T47D (cell line): Measurements from ENCODE around the gene ZBED4.

Source experiments
- DNase-seq, 2 experiments: peaks; one replicate each; pipeline versions ENCODE4 v3.0.0 to v3.0.0-alpha.2; 2011 to 2012; ENCODE audit warnings: low read depth in 1 of 2, low spot score in 1 of 2
- JUND ChIP-seq: IDR thresholded peaks from 2 replicates; pipeline ENCODE4 v1.6.1; 2012; ENCODE audit warnings: low read depth
- in situ Hi-C: cut with HindIII; loops from 2 replicates; pipeline ENCODE4 v1.10.0; 2016; ENCODE audit warnings: low sequenced_read_pairs, low pct_unique_long_range_greater_than_20kb

ZBED4 gene, protein sequence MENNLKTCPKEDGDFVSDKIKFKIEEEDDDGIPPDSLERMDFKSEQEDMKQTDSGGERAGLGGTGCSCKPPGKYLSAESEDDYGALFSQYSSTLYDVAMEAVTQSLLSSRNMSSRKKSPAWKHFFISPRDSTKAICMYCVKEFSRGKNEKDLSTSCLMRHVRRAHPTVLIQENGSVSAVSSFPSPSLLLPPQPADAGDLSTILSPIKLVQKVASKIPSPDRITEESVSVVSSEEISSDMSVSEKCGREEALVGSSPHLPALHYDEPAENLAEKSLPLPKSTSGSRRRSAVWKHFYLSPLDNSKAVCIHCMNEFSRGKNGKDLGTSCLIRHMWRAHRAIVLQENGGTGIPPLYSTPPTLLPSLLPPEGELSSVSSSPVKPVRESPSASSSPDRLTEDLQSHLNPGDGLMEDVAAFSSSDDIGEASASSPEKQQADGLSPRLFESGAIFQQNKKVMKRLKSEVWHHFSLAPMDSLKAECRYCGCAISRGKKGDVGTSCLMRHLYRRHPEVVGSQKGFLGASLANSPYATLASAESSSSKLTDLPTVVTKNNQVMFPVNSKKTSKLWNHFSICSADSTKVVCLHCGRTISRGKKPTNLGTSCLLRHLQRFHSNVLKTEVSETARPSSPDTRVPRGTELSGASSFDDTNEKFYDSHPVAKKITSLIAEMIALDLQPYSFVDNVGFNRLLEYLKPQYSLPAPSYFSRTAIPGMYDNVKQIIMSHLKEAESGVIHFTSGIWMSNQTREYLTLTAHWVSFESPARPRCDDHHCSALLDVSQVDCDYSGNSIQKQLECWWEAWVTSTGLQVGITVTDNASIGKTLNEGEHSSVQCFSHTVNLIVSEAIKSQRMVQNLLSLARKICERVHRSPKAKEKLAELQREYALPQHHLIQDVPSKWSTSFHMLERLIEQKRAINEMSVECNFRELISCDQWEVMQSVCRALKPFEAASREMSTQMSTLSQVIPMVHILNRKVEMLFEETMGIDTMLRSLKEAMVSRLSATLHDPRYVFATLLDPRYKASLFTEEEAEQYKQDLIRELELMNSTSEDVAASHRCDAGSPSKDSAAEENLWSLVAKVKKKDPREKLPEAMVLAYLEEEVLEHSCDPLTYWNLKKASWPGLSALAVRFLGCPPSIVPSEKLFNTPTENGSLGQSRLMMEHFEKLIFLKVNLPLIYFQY

GRCh38 chr22:49852898-49853894 is at the start of gene ZBED4:
TSS of gene ZBED4 (plus strand) at chr22:49853844. CDS start at chr22:49883663, 29,819 bp downstream.
- in situ Hi-C loops = no loop called here
- peak; percentile 91 to 96 for DNase-seq
- TF ChIP-seq JUND = no peak

GRCh38 chr22:49807129-49807528 is 46.5 kb upstream of the ZBED4 start:
- no peak for DNase-seq
- in situ Hi-C loops = no loop called here
- no peak for TF ChIP-seq JUND

DNA sequence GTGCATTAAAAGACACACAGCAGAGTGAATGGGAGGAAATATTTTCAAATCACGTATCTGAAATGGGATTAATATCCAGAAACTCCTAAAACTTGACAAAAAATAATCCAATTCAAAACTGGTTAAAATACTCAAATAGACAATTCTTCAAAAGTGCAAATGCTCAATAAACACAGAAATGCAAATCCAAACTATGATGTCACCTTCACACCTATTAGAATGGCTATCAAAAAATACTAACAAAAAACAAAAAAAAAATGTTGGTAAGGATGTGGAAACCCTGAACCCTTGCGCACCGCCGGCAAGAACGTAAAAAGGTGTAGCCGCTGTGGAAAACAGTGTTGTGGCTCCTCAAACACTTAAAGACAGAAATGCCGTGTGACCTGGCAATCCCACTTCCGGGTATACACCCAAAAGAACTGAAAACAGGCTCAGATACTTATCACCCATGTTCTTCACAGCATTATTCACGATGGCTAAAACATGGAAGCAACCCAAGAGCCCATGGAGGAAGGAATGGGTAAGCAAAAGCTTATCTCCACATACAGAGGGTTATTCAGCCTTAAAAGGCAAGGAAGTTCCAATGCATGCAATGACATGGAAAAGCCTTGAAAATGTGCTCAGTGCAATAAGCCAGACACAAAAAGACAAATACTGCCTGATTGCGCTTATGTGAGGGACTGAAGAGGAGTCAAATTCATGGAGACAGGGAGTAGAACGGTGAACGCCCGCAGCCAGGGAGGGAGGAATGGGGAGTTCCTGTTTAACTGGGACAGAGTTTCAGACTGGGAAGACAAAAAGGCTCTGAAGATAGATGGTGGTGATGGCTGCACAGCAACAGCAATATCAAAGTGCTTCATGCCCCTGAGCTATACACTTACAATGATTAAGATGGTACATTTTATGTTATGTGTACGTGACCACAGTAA is 45.6 kb upstream of the ZBED4 start:
- in situ Hi-C loops = no loop called here
- no peak for TF ChIP-seq JUND

DNA sequence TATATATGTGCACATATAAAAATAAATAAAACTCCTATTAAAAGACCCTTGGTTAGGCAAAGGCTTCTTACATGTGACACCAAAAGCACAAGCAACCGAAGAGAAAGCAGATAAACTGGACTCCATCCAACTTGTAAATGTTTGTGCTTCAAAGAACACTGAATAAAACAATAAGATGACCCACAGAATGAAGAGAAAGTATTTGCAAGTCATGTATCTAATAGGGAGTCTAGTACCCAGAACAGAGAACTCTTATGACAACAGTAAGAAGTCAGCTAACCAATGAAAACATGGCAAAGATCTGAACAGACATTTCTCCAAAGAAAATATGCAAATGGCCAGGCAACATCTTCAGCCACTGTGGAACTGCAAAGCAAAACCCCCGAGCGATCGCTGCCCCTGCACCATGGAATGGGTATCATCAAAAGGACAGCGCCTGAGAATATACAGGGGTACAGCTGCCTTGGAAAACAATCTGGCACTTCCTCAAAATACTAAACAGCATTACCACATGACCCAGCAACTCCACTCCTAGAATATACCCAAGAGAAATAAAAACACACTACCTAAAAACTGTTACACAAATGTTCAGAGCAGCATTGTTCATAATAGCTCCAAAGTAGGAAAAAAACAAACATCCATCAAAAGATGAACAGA is 43.2 kb upstream of the ZBED4 start:
- DNase-seq = no peak
- no peak for TF ChIP-seq JUND
- in situ Hi-C loops = no loop called here

More for the DNA sequence above, 45.6 kb upstream of the ZBED4 start:
- DNase-seq = no peak

DNA sequence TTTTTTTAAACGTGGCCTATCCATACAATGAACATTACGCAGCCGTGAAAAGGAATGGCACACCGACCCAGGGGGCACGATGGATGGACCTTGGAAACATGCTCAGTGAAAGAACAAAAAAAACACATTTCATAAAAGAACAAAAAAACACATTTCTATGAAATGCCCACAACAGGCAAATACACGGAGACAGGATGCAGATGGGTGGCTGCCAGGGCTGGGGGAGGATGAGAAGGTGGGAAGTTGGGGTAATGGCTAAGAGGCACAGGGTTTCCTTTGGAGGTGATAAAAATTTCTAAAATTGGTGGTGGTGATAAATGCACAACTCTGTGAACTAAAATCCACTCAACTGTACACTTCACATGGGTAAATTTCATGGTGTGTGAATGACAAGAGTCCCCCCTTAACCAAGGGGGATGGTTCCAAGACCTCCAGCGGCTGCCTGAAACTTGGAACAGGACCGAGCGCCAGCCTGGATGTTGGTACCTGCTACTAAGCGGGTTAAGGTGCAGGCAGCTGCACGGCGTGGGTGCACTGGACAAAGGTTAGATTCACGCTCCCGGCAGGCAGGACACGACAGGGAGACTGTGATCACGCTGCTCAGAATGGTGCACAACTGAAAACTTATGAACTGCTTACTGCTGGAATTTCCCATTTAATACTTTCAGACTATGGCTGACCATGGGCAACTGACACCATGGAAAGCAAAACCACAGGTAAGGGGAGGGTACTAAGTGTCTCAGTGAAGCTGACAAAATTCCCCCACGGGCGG is 42.4 kb upstream of the ZBED4 start:
- in situ Hi-C loops = no loop called here
- TF ChIP-seq JUND = no peak
- no peak for DNase-seq

GRCh38 chr22:49812838-49813237 is 40.8 kb upstream of the ZBED4 start:
- no peak for TF ChIP-seq JUND

DNA sequence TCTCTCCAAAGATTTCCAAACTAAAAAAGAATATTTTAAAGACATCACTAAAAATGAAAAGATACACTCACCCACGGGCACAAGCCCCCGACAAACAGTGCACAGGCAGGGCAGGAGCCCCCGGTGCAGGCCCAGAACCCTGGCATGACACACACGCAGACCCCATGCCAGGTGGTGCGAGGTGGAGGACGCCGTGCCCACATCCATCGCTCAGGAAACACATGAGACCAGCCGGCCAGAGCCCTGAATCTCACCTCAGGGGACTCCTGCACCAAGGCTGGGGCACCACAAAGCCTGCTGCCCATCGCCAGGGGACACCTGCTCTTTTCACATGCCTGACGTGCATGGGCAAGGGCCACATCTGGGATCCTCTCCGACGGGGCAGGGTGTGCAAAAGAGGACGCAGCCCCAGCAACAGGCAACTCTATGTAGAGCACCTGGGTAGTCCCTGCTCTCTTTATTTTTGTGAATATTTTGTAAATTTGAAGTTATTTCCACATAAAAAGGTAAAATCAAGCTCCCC is 39.4 kb upstream of the ZBED4 start:
- in situ Hi-C loops = no loop called here

More at GRCh38 chr22:49812838-49813237, 40.8 kb upstream of the ZBED4 start:
- in situ Hi-C loops = no loop called here
- no peak for DNase-seq

GRCh38 chr22:49814856-49815255 is 38.8 kb upstream of the ZBED4 start:
- in situ Hi-C loops = no loop called here
- TF ChIP-seq JUND = no peak
- no peak for DNase-seq

More for the DNA sequence above, 39.4 kb upstream of the ZBED4 start:
- TF ChIP-seq JUND = no peak
- no peak for DNase-seq

GRCh38 chr22:49815641-49816091 is 38.0 kb upstream of the ZBED4 start:
- in situ Hi-C loops = no loop called here
- TF ChIP-seq JUND = no peak
- no peak for DNase-seq
